ENCODE measurements around the gene UTF1. TPM values are rescaled to one million over a fixed set of nuclear protein-coding genes. Genes with fewer than 3 reads are reported as not detected.
"Not testable (repeated sequence)": the region's sequence is repeated elsewhere in the genome, so short reads cannot be mapped to it uniquely, and the experiment has no call there.

The UTF1 gene
- total and polyA plus RNA-seq, 4 donors: not detected

DNA sequence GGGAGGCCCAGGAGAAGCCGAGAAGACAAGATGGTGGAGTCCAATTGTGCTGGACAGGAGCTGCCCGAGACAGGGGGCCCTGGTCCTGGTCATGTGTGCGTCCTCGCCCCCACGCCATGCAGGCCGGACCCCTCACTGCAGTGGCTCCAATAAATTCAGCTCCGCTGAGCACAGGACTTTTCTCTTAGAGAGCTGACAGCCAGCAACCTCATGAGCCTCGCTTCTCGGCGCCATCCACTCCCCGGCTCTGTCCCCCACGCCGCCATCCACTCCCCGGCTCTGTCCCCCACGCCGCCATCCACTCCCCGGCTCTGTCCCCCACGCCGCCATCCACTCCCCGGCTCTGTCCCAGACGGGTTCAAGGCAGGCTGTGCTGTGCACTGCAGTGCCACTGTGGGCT lies 2.8 kb upstream of the UTF1 start:
- H3K27me3 ChIP-seq (ENCODE audit: control insufficient read depth in 1 of 2, insufficient read depth in 2 of 2, low read length in 1 of 2): no peaks in the 10 kb centered on the region
- H3K4me3 ChIP-seq (ENCODE audit: low read length in 2 of 2): no peak overlapping the region
- no peaks in the 10 kb centered on the region for H3K36me3 ChIP-seq (ENCODE audit: control insufficient read depth in 1 of 2, insufficient read depth in 2 of 2, low read length in 1 of 2)
- no peak overlapping the region for H3K27ac ChIP-seq (ENCODE audit: low read depth in 1 of 2, low read length in 2 of 2)
- DNase-seq: no peak
- H3K4me1 ChIP-seq (ENCODE audit: control insufficient read depth in 1 of 2, insufficient read depth in 2 of 2, low read length in 2 of 2): no peaks in the 10 kb centered on the region
- intact Hi-C loops (cut with DNase I): no loop called here
- WGBS, 2 donors: 93 to 96% methylated on average over 13 to 21 of the region's 21 CpGs
- no peak for ATAC-seq (ENCODE audit: low FRiP score)
- H3K9me3 ChIP-seq (ENCODE audit: control insufficient read depth, low read length): no peaks in the 10 kb centered on the region

DNA sequence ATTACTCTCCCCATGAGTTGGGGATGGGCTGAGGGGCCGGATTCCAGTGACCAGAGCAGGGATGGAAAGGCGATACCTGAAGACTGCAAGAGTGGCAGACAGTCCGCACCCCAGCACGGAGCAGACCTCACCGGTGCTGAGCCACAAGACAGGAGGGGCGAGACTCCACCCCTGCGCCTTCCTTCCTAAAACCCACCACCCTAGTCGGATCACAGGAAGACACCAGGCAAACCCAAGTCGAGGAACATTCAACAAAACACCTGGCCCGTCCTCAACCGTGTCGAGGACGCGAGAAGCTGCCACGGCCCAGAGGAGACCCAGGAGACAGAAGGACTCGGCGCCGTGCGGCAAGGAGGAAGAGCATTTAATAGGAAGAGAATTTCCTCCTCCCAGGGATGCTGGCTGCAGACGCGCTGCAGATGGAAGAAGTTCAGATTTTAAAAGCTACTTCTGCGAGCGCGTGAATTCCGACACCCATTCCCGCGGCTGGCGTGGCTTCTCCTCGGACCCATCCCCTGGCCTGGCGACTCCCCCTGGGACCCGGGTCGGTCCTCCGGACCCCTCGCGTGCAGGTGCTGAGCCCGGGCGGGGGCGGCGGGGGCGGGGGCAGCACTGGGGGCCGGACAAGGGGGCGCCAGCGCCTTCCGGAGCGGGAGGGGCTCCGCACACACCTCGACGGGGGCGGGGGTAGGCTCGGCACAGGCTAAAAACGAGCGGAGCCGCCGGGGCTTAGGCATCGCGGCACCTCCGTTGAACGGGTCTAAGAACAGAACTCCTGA lies 563 bp upstream of the UTF1 start:
- Histone ChIP-seq H3K36me3 (ENCODE audit: control insufficient read depth in 1 of 2, insufficient read depth in 2 of 2, low read length in 1 of 2) (no peaks in the 10 kb centered on the region), H3K27ac (ENCODE audit: low read depth in 1 of 2, low read length in 2 of 2) (no peak overlapping the region), H3K4me3 (ENCODE audit: low read length in 2 of 2) (no peak overlapping the region), H3K4me1 (ENCODE audit: control insufficient read depth in 1 of 2, insufficient read depth in 2 of 2, low read length in 2 of 2) (no peaks in the 10 kb centered on the region), H3K27me3 (ENCODE audit: control insufficient read depth in 1 of 2, insufficient read depth in 2 of 2, low read length in 1 of 2) (no peaks in the 10 kb centered on the region), H3K9me3 (ENCODE audit: control insufficient read depth, low read length) (no peaks in the 10 kb centered on the region)
- 7 to 8% methylated on average over 49 to 58 of the region's 58 CpGs for WGBS, 2 donors
- no peak for ATAC-seq (ENCODE audit: low FRiP score)
- DNase-seq: no peak
- intact Hi-C loops (cut with DNase I): no loop called here

DNA sequence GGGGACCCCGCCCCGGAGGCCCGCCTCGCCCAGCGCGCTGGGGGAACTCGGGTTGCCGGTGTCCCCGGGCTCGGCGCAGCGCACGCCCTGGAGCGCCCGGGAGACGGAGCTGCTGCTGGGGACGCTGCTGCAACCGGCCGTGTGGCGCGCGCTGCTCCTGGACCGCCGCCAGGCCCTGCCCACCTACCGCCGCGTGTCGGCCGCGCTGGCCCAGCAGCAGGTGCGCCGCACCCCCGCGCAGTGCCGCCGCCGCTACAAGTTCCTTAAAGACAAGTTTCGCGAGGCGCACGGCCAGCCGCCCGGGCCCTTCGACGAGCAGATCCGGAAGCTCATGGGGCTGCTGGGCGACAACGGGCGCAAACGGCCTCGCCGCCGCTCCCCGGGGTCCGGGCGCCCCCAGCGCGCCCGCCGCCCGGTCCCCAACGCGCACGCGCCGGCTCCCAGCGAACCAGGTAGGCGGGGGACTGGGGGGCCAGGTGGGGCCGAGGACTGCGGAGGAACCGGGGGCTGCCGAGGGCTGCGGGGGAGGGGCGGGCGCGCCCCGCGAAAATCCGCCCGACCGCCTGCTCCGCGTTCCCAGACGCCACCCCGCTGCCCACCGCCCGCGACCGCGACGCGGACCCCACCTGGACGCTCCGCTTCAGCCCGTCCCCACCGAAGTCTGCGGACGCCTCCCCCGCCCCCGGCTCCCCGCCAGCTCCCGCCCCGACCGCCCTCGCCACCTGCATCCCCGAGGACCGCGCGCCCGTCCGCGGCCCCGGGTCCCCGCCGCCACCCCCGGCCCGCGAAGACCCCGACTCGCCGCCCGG lies 574 bp downstream of the UTF1 start:
- 0 to 2% methylated on average over 78 to 122 of the region's 122 CpGs for WGBS, 2 donors
- intact Hi-C loops (cut with DNase I): no loop called here
- no peak for ATAC-seq (ENCODE audit: low FRiP score)

DNA sequence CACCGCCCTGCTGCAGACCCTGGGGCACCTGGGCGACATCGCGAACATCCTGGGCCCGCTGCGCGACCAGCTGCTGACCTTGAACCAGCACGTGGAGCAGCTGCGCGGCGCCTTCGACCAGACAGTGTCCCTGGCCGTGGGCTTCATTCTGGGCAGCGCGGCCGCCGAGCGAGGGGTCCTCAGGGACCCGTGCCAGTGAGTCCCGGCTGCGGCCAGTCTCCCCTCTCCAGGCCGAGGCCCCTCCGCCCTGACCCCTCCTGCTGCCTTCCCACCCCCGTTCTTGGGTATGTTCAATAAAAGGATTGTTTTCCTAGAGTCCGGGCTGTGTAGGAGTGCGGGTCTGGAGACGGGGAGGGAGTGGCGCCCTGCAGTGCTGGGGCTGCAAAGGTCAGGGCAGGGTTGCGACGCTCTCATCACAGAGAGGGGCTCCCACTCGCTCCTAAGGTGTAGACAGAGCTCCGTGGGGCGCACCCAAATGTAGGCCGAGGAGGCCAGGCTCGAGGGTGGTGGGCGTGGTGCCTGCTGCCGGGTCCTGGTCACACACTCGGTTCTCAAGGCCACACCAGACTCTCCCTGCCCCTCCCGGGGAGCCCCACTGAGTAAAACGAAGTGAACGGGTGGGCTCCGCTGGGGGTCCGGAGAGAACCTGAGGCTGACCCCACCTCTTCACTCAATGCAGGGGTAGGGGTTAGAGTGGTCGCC lies 1.4 kb downstream of the UTF1 start:
- no peak overlapping the region for H3K27ac ChIP-seq (ENCODE audit: low read depth in 1 of 2, low read length in 2 of 2)
- ATAC-seq (ENCODE audit: low FRiP score) (no peak), DNase-seq (no peak)
- H3K36me3 ChIP-seq (ENCODE audit: control insufficient read depth in 1 of 2, insufficient read depth in 2 of 2, low read length in 1 of 2): no peaks in the 10 kb centered on the region
- no peak overlapping the region for H3K4me3 ChIP-seq (ENCODE audit: low read length in 2 of 2)
- intact Hi-C loops (cut with DNase I): no loop called here
- no peaks in the 10 kb centered on the region for H3K27me3 ChIP-seq (ENCODE audit: control insufficient read depth in 1 of 2, insufficient read depth in 2 of 2, low read length in 1 of 2)
- H3K9me3 ChIP-seq (ENCODE audit: control insufficient read depth, low read length): no peaks in the 10 kb centered on the region
- 18 to 24% methylated on average over 41 to 44 of the region's 44 CpGs for WGBS, 2 donors
- H3K4me1 ChIP-seq (ENCODE audit: control insufficient read depth in 1 of 2, insufficient read depth in 2 of 2, low read length in 2 of 2): no peaks in the 10 kb centered on the region

More for the DNA sequence above, 574 bp downstream of the UTF1 start:
- Histone ChIP-seq H3K4me1 (ENCODE audit: control insufficient read depth in 1 of 2, insufficient read depth in 2 of 2, low read length in 2 of 2) (no peaks in the 10 kb centered on the region), H3K9me3 (ENCODE audit: control insufficient read depth, low read length) (no peaks in the 10 kb centered on the region), H3K36me3 (ENCODE audit: control insufficient read depth in 1 of 2, insufficient read depth in 2 of 2, low read length in 1 of 2) (no peaks in the 10 kb centered on the region), H3K27ac (ENCODE audit: low read depth in 1 of 2, low read length in 2 of 2) (no peak overlapping the region), H3K4me3 (ENCODE audit: low read length in 2 of 2) (no peak overlapping the region), H3K27me3 (ENCODE audit: control insufficient read depth in 1 of 2, insufficient read depth in 2 of 2, low read length in 1 of 2) (no peaks in the 10 kb centered on the region)
- DNase-seq: peak in 1 of 2 donors; percentile 72

DNA sequence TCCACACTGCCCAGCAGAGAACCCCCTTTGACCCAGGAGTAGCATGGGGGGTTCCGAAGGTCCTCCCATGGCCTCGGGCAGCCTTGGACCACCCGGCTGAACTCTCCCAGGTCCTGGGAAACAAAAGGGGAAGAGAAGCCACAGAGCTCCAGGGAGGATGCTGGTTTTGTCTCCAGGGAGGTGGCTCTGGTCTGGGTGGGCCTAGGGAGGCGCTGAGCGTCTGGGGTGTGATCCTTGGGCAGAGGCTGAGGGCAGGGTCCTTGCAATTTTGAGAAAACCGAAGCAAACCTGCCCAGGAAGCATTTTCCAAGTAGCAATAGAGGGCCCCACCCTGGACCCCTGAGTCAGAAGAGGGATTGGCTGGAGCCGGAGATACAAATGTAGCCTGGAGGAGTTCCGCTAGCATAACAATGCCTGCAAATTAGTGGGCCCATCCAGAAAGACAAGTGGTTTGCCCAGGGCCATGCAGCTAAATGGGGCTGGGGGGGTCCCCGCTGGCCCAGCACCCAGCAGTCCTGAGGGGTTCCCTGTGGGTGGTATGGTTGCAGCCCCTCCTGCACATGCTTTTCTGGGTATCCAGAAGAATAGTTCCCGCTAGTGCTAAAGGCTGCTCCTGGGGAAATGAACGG lies 2.0 kb downstream of the UTF1 start:
- H3K4me3 ChIP-seq (ENCODE audit: low read length in 2 of 2): no peak overlapping the region
- H3K36me3 ChIP-seq (ENCODE audit: control insufficient read depth in 1 of 2, insufficient read depth in 2 of 2, low read length in 1 of 2): no peaks in the 10 kb centered on the region
- DNase-seq (no peak), ATAC-seq (ENCODE audit: low FRiP score) (no peak)
- H3K27me3 ChIP-seq (ENCODE audit: control insufficient read depth in 1 of 2, insufficient read depth in 2 of 2, low read length in 1 of 2): no peaks in the 10 kb centered on the region
- intact Hi-C loops (cut with DNase I): no loop called here
- no peaks in the 10 kb centered on the region for H3K4me1 ChIP-seq (ENCODE audit: control insufficient read depth in 1 of 2, insufficient read depth in 2 of 2, low read length in 2 of 2)
- no peaks in the 10 kb centered on the region for H3K9me3 ChIP-seq (ENCODE audit: control insufficient read depth, low read length)
- WGBS, 2 donors: 43 to 47% methylated on average over 11 of the region's 11 CpGs
- H3K27ac ChIP-seq (ENCODE audit: low read depth in 1 of 2, low read length in 2 of 2): no peak overlapping the region

DNA sequence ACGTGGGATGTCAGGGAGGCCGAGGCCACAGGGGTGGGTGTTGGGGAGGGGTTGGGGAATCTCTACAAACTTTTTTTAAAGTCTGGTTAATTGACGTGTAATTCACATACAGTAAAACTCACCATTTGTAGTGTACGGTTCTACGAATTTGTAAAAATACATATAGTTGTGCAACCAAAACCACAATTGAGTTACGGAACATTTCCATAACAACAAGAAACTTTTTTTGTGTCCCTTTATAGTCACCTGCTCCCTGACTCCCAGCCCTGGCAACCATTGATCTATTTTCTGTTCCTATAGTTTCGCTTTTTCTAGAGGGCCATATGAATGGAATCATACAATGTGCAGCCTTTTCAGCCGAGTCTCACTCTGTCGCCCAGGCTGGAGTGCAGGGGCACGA lies 4.8 kb downstream of the UTF1 start:
- DNase-seq; H3K27me3 ChIP-seq (ENCODE audit: control insufficient read depth in 1 of 2, insufficient read depth in 2 of 2, low read length in 1 of 2); ATAC-seq (ENCODE audit: low FRiP score); H3K4me1 ChIP-seq (ENCODE audit: control insufficient read depth in 1 of 2, insufficient read depth in 2 of 2, low read length in 2 of 2); H3K4me3 ChIP-seq (ENCODE audit: low read length in 2 of 2); intact Hi-C loops (cut with DNase I); H3K36me3 ChIP-seq (ENCODE audit: control insufficient read depth in 1 of 2, insufficient read depth in 2 of 2, low read length in 1 of 2); H3K27ac ChIP-seq (ENCODE audit: low read depth in 1 of 2, low read length in 2 of 2); H3K9me3 ChIP-seq (ENCODE audit: control insufficient read depth, low read length): not testable (repeated sequence)
- 57 to 61% methylated on average over 8 of the region's 10 CpGs for WGBS, 2 donors

DNA sequence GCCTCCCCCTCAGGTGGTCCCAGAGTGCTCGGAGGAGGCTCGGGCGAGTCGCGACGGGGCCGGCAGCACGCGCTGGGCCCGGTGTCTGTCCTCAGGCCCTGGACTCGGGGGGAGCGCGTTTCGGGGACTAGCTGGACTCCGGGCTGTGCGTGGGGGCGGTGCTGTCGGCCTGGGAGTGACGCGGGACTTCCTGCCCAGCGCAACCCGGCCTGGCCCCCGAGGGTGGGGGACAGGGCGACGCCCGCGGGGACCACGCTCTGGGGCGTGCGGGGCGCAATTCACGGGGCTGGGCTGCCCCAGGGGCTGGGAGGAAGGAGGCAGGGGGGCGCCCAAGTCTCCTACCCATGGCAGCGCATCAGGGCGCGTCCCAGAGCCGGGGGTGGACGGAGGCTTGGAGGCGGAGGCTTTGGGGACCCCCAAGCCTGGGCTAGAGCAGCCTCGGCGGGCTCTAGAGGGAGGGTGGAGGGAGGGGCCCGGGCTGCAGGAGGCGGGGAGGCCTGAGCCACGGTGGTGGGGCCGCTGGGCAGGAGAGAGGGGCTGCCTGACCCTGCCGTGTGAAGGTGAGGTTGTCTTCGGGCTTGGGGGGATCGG lies 5.3 kb downstream of the UTF1 start:
- Histone ChIP-seq H3K27ac (ENCODE audit: low read depth in 1 of 2, low read length in 2 of 2) (no peak overlapping the region), H3K27me3 (ENCODE audit: control insufficient read depth in 1 of 2, insufficient read depth in 2 of 2, low read length in 1 of 2) (no peaks in the 10 kb centered on the region), H3K4me3 (ENCODE audit: low read length in 2 of 2) (no peak overlapping the region), H3K9me3 (ENCODE audit: control insufficient read depth, low read length) (no peaks in the 10 kb centered on the region), H3K36me3 (ENCODE audit: control insufficient read depth in 1 of 2, insufficient read depth in 2 of 2, low read length in 1 of 2) (no peaks in the 10 kb centered on the region), H3K4me1 (ENCODE audit: control insufficient read depth in 1 of 2, insufficient read depth in 2 of 2, low read length in 2 of 2) (no peaks in the 10 kb centered on the region)
- ATAC-seq (ENCODE audit: low FRiP score): no peak
- intact Hi-C loops (cut with DNase I): no loop called here
- WGBS, 2 donors: 3% methylated on average over 42 to 48 of the region's 48 CpGs
- peak in 1 of 2 donors; percentile 71 for DNase-seq

DNA sequence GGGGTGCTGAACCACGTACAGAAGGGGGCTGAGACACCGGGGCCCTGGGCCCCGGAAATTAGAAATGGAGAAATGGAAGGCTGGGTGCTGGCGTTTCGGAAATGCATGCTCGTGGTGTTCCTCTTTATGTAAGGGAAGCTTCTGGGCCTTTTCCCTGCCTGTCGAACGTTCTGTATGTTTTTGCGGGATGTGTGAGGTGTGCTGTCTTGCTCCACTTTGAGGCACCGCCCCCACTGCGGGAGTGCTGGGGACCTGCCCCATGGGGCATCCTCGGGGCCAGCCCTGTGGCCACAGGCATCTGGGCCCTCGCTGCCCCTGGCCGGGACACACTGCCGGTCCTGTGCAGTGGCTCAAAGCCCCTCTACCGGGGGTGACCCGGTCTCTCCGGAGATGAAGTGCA lies 5.9 kb downstream of the UTF1 start:
- no peaks in the 10 kb centered on the region for H3K4me1 ChIP-seq (ENCODE audit: control insufficient read depth in 1 of 2, insufficient read depth in 2 of 2, low read length in 2 of 2)
- H3K9me3 ChIP-seq (ENCODE audit: control insufficient read depth, low read length): no peaks in the 10 kb centered on the region
- H3K36me3 ChIP-seq (ENCODE audit: control insufficient read depth in 1 of 2, insufficient read depth in 2 of 2, low read length in 1 of 2): no peaks in the 10 kb centered on the region
- no peaks in the 10 kb centered on the region for H3K27me3 ChIP-seq (ENCODE audit: control insufficient read depth in 1 of 2, insufficient read depth in 2 of 2, low read length in 1 of 2)
- 2 to 3% methylated on average over 16 to 18 of the region's 18 CpGs for WGBS, 2 donors
- ATAC-seq (ENCODE audit: low FRiP score): no peak
- intact Hi-C loops (cut with DNase I): no loop called here
- no peak overlapping the region for H3K27ac ChIP-seq (ENCODE audit: low read depth in 1 of 2, low read length in 2 of 2)
- H3K4me3 ChIP-seq (ENCODE audit: low read length in 2 of 2): no peak overlapping the region
- DNase-seq: no peak
